Left ventricle myocardium inferior (tissue), 1 donor: ENCODE results near the gene PRKG1. TPM values are rescaled to one million over a fixed set of nuclear protein-coding genes. Genes with fewer than 3 reads are reported as not detected.

Source experiments
- DNase-seq: peaks from one replicate; pipeline ENCODE4 v3.0.0-alpha.2; 2020
- H3K27ac ChIP-seq: fragments of 200-600 bp; replicated peaks from 2 replicates; pipeline ENCODE4 v1.8.0; 2021
- H3K27me3 ChIP-seq: fragments of 200-600 bp; 2 replicates; pipeline ENCODE4 v1.8.0; 2021; ENCODE audit warnings: low read depth
- H3K36me3 ChIP-seq: fragments of 200-600 bp; 2 replicates; pipeline ENCODE4 v1.8.0; 2021
- H3K4me1 ChIP-seq: fragments of 200-600 bp; 2 replicates; pipeline ENCODE4 v1.8.0; 2021
- H3K4me3 ChIP-seq: fragments of 200-600 bp; 2 replicates; pipeline ENCODE4 v1.8.0; 2021; ENCODE audit warnings: mild to moderate bottlenecking, moderate library complexity
- H3K9me3 ChIP-seq: fragments of 200-600 bp; replicated peaks from 2 replicates; pipeline ENCODE4 v1.8.0; 2021
- intact Hi-C: fragments of 100-400 bp; cut with micrococcal nuclease; formaldehyde crosslinking; loops from one replicate; pipeline ENCODE4 v1.11.0; 2022
- total RNA-seq: library from RNA; stranded (reverse); fragmentation: NEBNext Ultra II Directional; extraction: Animal tissue kit (Norgen Biotek cat#: 25700); gene quantifications from one replicate; pipeline ENCODE4 v1.2.1, GENCODE V29; 2021
- TF ChIP-seq, protein P1 (sequence below): fragments of 200-600 bp; IDR thresholded peaks from 2 replicates; pipeline ENCODE4 v1.8.0; 2021; ENCODE audit warnings: antibody characterized with exemption, mild to moderate bottlenecking, borderline replicate concordance
- donor health status: DM: no; HTN: yes; CAD: no; lungs with severe emphysema.

Gene PRKG1
- total RNA-seq, 1 donor from 2014 or later: 38.9 TPM

DNA sequence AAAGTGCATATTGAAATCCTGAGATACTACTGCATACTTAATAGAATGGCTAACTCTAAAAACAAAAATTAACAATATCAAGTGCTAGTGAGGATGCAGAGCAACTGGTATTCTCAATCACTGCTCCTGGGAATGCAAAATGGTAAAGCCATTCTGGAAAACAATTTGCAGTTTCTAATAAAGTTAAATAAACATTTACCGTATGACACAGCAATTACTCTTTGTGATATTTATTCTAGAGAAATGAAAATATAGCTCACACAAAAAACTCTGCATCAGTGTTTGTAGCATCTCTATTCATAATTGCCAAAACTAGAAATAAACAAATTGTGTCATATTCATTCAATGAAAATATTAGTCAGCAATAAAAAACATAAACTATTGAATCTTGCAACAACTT lies 984.8 kb downstream of the PRKG1 start:
- intact Hi-C loops: no loop called here
- Histone ChIP-seq H3K4me3 (no peak overlapping the region), H3K27me3 (no peaks in the 10 kb centered on the region), H3K9me3 (no peaks in the 10 kb centered on the region), H3K4me1 (peaks cover 1% of the 10 kb centered on the region), H3K36me3 (no peaks in the 10 kb centered on the region), H3K27ac (no peak overlapping the region)
- no peak for DNase-seq
- TF ChIP-seq, protein P1, sequence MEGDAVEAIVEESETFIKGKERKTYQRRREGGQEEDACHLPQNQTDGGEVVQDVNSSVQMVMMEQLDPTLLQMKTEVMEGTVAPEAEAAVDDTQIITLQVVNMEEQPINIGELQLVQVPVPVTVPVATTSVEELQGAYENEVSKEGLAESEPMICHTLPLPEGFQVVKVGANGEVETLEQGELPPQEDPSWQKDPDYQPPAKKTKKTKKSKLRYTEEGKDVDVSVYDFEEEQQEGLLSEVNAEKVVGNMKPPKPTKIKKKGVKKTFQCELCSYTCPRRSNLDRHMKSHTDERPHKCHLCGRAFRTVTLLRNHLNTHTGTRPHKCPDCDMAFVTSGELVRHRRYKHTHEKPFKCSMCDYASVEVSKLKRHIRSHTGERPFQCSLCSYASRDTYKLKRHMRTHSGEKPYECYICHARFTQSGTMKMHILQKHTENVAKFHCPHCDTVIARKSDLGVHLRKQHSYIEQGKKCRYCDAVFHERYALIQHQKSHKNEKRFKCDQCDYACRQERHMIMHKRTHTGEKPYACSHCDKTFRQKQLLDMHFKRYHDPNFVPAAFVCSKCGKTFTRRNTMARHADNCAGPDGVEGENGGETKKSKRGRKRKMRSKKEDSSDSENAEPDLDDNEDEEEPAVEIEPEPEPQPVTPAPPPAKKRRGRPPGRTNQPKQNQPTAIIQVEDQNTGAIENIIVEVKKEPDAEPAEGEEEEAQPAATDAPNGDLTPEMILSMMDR: no peak

DNA sequence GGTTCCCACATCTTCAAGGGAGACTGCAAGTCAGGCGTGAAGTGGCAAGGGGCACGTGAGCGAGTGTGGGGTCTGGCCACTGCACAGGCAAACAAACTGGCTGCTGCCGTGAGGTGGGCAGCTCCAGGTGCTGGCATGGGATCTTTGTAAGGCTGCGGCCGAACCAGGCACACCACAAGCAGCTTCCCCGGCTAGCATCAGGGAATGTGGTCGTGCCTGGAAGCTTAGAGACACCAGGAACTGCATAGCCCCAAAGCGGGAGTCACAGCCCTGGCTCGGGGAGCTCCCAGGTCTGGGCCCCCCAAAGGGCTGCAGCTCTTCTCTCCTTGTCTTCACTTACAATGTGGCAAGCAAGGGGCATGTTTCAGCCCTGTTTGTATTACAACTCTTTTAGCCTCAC lies 988.9 kb downstream of the PRKG1 start:
- H3K4me1 ChIP-seq: peaks cover 9% of the 10 kb centered on the region
- TF ChIP-seq, protein P1: no peak
- no peak overlapping the region for H3K4me3 ChIP-seq
- no peak overlapping the region for H3K27ac ChIP-seq
- H3K9me3 ChIP-seq: no peaks in the 10 kb centered on the region
- H3K36me3 ChIP-seq: no peaks in the 10 kb centered on the region
- intact Hi-C loops: no loop called here
- no peaks in the 10 kb centered on the region for H3K27me3 ChIP-seq
- no peak for DNase-seq

DNA sequence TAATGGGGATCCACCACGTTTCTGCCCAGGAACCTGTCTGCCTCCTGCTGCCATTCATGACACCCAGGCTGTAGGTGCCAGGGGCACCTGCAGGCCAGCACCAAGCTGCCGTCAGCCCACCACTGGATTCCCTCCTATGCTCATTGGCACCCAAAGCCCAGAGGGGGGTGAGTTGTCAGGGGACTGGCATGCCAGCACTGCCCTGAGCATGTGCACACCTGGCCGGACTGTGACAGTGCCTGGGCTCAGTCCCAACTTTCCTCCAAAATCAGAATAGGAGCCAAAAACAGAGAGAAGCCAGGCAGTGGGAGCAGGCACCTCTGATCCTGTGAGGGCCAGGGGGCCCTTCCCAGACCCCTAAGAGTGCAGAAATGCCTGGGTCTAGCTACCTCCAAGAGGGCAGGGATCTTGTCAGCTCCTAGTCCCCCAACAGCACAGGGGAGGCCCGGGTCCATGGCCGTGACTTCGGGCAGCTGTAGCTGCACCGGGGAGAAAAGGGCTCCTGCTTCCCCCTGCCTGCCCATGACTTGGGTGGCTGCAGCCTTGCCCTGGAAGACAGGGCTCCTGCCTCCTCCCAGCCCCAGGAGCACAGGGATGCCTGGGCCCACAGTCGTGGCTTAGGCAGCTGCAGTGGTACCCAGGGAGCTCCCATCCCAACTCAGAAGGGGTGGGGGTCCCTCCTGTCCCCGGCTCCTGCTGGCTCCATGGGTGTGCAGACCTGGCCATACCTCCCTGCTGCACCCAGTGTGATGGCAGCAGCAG lies 990.0 kb downstream of the PRKG1 start:
- Histone ChIP-seq H3K9me3 (no peaks in the 10 kb centered on the region), H3K4me3 (no peak overlapping the region), H3K4me1 (peaks cover 9% of the 10 kb centered on the region), H3K27me3 (no peaks in the 10 kb centered on the region), H3K36me3 (no peaks in the 10 kb centered on the region), H3K27ac (no peak overlapping the region)
- intact Hi-C loops: no loop called here
- no peak for DNase-seq
- TF ChIP-seq, protein P1: no peak

DNA sequence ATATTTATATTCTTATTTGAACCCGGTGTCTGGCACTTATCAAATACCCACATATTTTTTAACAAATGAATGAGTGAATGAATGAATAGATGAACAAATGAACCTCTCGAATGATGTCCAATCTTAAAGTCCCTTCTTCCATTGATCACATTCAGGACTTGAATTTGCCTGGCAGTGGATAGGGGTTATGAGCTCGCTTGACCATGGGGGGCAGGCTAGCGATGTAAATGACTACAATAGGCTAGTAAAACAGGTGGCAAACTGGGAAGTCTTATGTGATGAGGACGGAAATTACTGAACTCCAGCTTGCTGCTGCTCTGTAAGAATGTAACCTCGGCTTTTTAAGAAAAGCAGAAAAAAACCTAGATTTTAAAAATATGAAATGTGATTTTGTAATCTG lies 992.1 kb downstream of the PRKG1 start:
- Histone ChIP-seq H3K27ac (no peak overlapping the region), H3K4me1 (peaks cover 14% of the 10 kb centered on the region), H3K4me3 (no peak overlapping the region), H3K27me3 (no peaks in the 10 kb centered on the region), H3K9me3 (no peaks in the 10 kb centered on the region), H3K36me3 (no peaks in the 10 kb centered on the region)
- intact Hi-C loops: no loop called here
- TF ChIP-seq, protein P1: no peak
- no peak for DNase-seq

DNA sequence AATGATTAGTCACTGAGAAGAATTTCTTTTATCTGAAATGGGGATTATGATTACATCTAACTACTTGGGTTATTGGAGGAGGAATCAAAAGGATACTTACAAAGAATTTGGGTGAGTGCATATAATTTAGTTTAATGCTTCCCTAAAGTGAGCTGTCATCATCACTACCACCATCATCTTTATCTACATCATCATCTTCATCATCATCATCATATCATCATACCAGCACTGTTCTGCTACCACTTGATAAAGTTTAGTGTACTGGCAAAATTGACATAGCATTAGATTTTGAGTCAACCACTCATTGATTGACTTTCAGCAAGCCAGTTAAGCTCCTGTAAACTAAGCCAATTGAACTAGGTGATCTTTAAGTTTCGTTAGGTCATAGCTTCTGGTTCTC lies 994.2 kb downstream of the PRKG1 start:
- H3K4me3 ChIP-seq: no peak overlapping the region
- TF ChIP-seq, protein P1: no peak
- H3K27ac ChIP-seq: no peak overlapping the region
- intact Hi-C loops: no loop called here
- DNase-seq: no peak
- H3K9me3 ChIP-seq: no peaks in the 10 kb centered on the region
- no peaks in the 10 kb centered on the region for H3K36me3 ChIP-seq
- H3K27me3 ChIP-seq: no peaks in the 10 kb centered on the region
- H3K4me1 ChIP-seq: peaks cover 20% of the 10 kb centered on the region
